H1 (cell line): ENCODE results near the gene NELL2. TPM values are rescaled to one million over a fixed set of nuclear protein-coding genes. Genes with fewer than 3 reads are reported as not detected.

Experiments used
- CTCF ChIA-PET: fragments of 300-600 bp; sonication (Branson Sonifier 250); formaldehyde crosslinking; loops from one replicate; lab custom pipeline; 2021; ENCODE audit not compliant: partially characterized antibody; lab: Charles Lee
- POLR2A ChIA-PET: fragments of 300-600 bp; sonication (Branson Sonifier 250); formaldehyde crosslinking; loops from one replicate; lab custom pipeline; 2021; ENCODE audit warnings: inconsistent platforms; ENCODE audit not compliant: partially characterized antibody; lab: Charles Lee
- DNase-seq, 2 experiments: peaks; one replicate each; pipeline versions ENCODE4 v3.0.0 to v3.0.0-alpha.2; 2010 to 2022; ENCODE audit warnings: low spot score in 2 of 2, low read depth in 1 of 2, mixed read lengths in 1 of 2
- FAIRE-seq: peaks from 2 replicates; lab custom pipeline; 2011; peaks lifted over from hg19 to GRCh38; lab: Jason Lieb, UNC
- H2AFZ ChIP-seq: 2 replicates; pipeline ENCODE4 v1.8.1; 2012; ENCODE audit warnings: low read length, inconsistent platforms
- H2AK5ac ChIP-seq: 2 replicates; pipeline ENCODE4 v1.6.1; 2013; ENCODE audit warnings: low read depth, low read length
- H2BK120ac ChIP-seq: replicated peaks from 2 replicates; pipeline ENCODE3; 2013; ENCODE audit warnings: low read depth, low read length, inconsistent platforms
- H2BK12ac ChIP-seq: 2 replicates; pipeline ENCODE4 v1.6.1; 2013; ENCODE audit warnings: low read depth, low read length
- H2BK15ac ChIP-seq: 2 replicates; pipeline ENCODE4 v1.6.1; 2013; ENCODE audit warnings: low read length
- H2BK20ac ChIP-seq: 2 replicates; pipeline ENCODE4 v1.6.1; 2013; ENCODE audit warnings: low read length
- H2BK5ac ChIP-seq: 2 replicates; pipeline ENCODE4 v1.6.1; 2013; ENCODE audit warnings: low read depth, low read length
- H3K14ac ChIP-seq: 2 replicates; pipeline ENCODE4 v1.6.1; 2013; ENCODE audit warnings: inconsistent platforms; ENCODE audit not compliant: insufficient read length
- H3K18ac ChIP-seq: 2 replicates; pipeline ENCODE4 v1.6.1; 2013; ENCODE audit warnings: low read length; ENCODE audit errors: extremely low read depth
- H3K23ac ChIP-seq: 2 replicates; pipeline ENCODE4 v1.6.1; 2013; ENCODE audit warnings: inconsistent platforms; ENCODE audit not compliant: insufficient read length
- H3K23me2 ChIP-seq: 2 replicates; pipeline ENCODE4 v1.6.1; 2013; ENCODE audit warnings: low read depth, low read length
- H3K27ac ChIP-seq: 2 replicates; pipeline ENCODE4 v1.6.1; 2011; ENCODE audit warnings: low read depth, low read length, inconsistent platforms
- H3K27me3 ChIP-seq, 4 experiments: replicated peaks in 1 of 4; 1 replicate in 1 of 4; 2 replicates in 3 of 4; pipeline versions ENCODE4 v1.6.1 to v1.8.1; 2011 to 2013; ENCODE audit warnings: low read length in 3 of 4, mild to moderate bottlenecking in 3 of 4, inconsistent platforms in 2 of 4, mixed read lengths in 2 of 4, moderate library complexity in 1 of 4; ENCODE audit not compliant: control insufficient read depth in 3 of 4, insufficient read depth in 3 of 4; ENCODE audit errors: extremely low read depth in 1 of 4
- H3K36me3 ChIP-seq, 4 experiments: 2 replicates each; pipeline versions ENCODE4 v1.6.1 to v1.8.1; 2011 to 2013; ENCODE audit warnings: mild to moderate bottlenecking in 4 of 4, low read length in 3 of 4, moderate library complexity in 2 of 4, control low read depth in 1 of 4, inconsistent platforms in 1 of 4; ENCODE audit not compliant: insufficient read depth in 4 of 4, control insufficient read depth in 2 of 4
- H3K4ac ChIP-seq: replicated peaks from 2 replicates; pipeline ENCODE3; 2013; ENCODE audit warnings: low read length, low read depth, mixed read lengths, inconsistent platforms; ENCODE audit not compliant: insufficient read length
- H3K4me1 ChIP-seq, 4 experiments: replicated peaks in 1 of 4; 1 replicate in 1 of 4; 2 replicates in 3 of 4; pipeline versions ENCODE4 v1.6.1 to v1.8.1; 2011 to 2013; ENCODE audit warnings: low read length in 3 of 4, inconsistent platforms in 2 of 4, mixed read lengths in 1 of 4; ENCODE audit not compliant: insufficient read depth in 4 of 4, control insufficient read depth in 3 of 4
- H3K4me2 ChIP-seq, 2 experiments: 2 replicates each; pipeline versions ENCODE4 v1.6.1 to v1.8.1; 2011 to 2013; ENCODE audit warnings: low read depth in 2 of 2, low read length in 2 of 2, control low read depth in 1 of 2, inconsistent platforms in 1 of 2, mild to moderate bottlenecking in 1 of 2; ENCODE audit not compliant: insufficient read depth in 1 of 2
- H3K4me3 ChIP-seq, 4 experiments: fragments of 200-600, 300-600 bp in 1 of 4; sonication (generic), shearing (Covaris generic), sonication (Bioruptor Twin) in 1 of 4; 2 replicates each; pipeline versions ENCODE4 v1.5.1 to v1.8.1; 2011 to 2016; ENCODE audit warnings: low read length in 4 of 4, low read depth in 3 of 4, control low read depth in 2 of 4, inconsistent platforms in 2 of 4, mild to moderate bottlenecking in 2 of 4, mixed read lengths in 1 of 4, moderate library complexity in 1 of 4; ENCODE audit not compliant: insufficient read depth in 2 of 4; ENCODE audit errors: extremely low read depth in 1 of 4
- H3K56ac ChIP-seq: replicated peaks from 2 replicates; pipeline ENCODE3; 2013; ENCODE audit warnings: low read depth, mild to moderate bottlenecking, mixed read lengths, low read length, inconsistent platforms; ENCODE audit not compliant: insufficient read length
- H3K79me1 ChIP-seq: 2 replicates; pipeline ENCODE4 v1.6.1; 2013; ENCODE audit warnings: low read depth, low read length, control low read depth
- H3K79me2 ChIP-seq, 2 experiments: 2 replicates each; pipeline versions ENCODE4 v1.6.1 to v1.8.1; 2012 to 2013; ENCODE audit warnings: low read length in 2 of 2, mild to moderate bottlenecking in 2 of 2, inconsistent platforms in 1 of 2; ENCODE audit not compliant: insufficient read depth in 2 of 2, control insufficient read depth in 1 of 2
- H3K9ac ChIP-seq, 4 experiments: replicated peaks in 1 of 4; 1 replicate in 1 of 4; 2 replicates in 3 of 4; pipeline versions ENCODE4 v1.6.1 to v1.8.1; 2011 to 2013; ENCODE audit warnings: low read depth in 3 of 4, low read length in 3 of 4, control low read depth in 2 of 4, mild to moderate bottlenecking in 2 of 4, moderate library complexity in 2 of 4, inconsistent platforms in 1 of 4; ENCODE audit errors: extremely low read depth in 1 of 4
- H3K9me3 ChIP-seq, 2 experiments: 2 replicates each; pipeline versions ENCODE4 v1.6.1 to v1.8.1; 2012 to 2013; ENCODE audit warnings: mild to moderate bottlenecking in 2 of 2, moderate library complexity in 2 of 2, control low read depth in 1 of 2, inconsistent platforms in 1 of 2, low read depth in 1 of 2, low read length in 1 of 2, mixed read lengths in 1 of 2; ENCODE audit not compliant: insufficient read depth in 2 of 2
- H4K20me1 ChIP-seq, 2 experiments: replicated peaks in 1 of 2; 2 replicates each; pipeline versions ENCODE3 to v1.8.1; 2011 to 2013; ENCODE audit warnings: inconsistent platforms in 2 of 2, low read length in 2 of 2, mild to moderate bottlenecking in 1 of 2; ENCODE audit not compliant: insufficient read depth in 2 of 2, control insufficient read depth in 1 of 2
- H4K5ac ChIP-seq: 2 replicates; pipeline ENCODE4 v1.6.1; 2013; ENCODE audit warnings: low read length, low read depth, mixed read lengths, inconsistent platforms; ENCODE audit not compliant: insufficient read length
- H4K8ac ChIP-seq: 2 replicates; pipeline ENCODE4 v1.8.0; 2013; ENCODE audit warnings: mild to moderate bottlenecking, moderate library complexity, low read length, inconsistent platforms; ENCODE audit not compliant: insufficient read depth; ENCODE audit errors: extremely low read depth
- H4K91ac ChIP-seq: replicated peaks from 2 replicates; pipeline ENCODE3; 2013; ENCODE audit warnings: low read length, mixed read lengths, inconsistent platforms; ENCODE audit not compliant: insufficient read length
- HDAC6 ChIP-seq: IDR thresholded peaks from one replicate; pipeline ENCODE4 v1.7.1; 2012; ENCODE audit warnings: low read depth, mild to moderate bottlenecking, inconsistent platforms, low read length, moderate library complexity
- SP2 ChIP-seq: IDR thresholded peaks from 2 replicates; pipeline ENCODE4 v1.6.1; 2012; ENCODE audit warnings: mild to moderate bottlenecking, low read length, inconsistent platforms
- WGBS, 2 experiments: shearing (Covaris generic) in 1 of 2; methylation state at CpG; one replicate each; pipeline versions ENCODE4 v1.1.6 to v1.1.7; 2013 to 2015; ENCODE audit warnings: low lambda C conversion rate in 2 of 2, mixed read lengths in 2 of 2, inconsistent platforms in 1 of 2, low coverage in 1 of 2, missing lambda C conversion rate in 1 of 2; ENCODE audit not compliant: insufficient replicate concordance in 2 of 2, insufficient coverage in 1 of 2, insufficient read length in 1 of 2; ENCODE audit errors: extremely low coverage in 1 of 2, missing lambda C conversion rate in 1 of 2; 5-methylcytosine and 5-hydroxymethylcytosine counted together
- polyA plus RNA-seq, 7 experiments: library from polyadenylated mRNA; depleted of rRNA in 3 of 7; stranded (reverse) in 5 of 7; unstranded in 2 of 7; fragments of >200 nt in 5 of 7; fragments of 200-250 nt in 2 of 7; gene quantifications; 1 replicate in 5 of 7; 2 replicates in 1 of 7; 4 replicates in 1 of 7; pipeline versions ENCODE4 v1.2.1 to v1.2.3, GENCODE V29; 2011 to 2013; ENCODE audit warnings: missing spikeins in 2 of 7, mixed read lengths in 2 of 7
- total RNA-seq: library from RNA; stranded (reverse); fragmentation: NEBNext Ultra II Directional; extraction: Animal tissue kit (Norgen Biotek cat#: 25700); gene quantifications from 2 replicates; pipeline ENCODE4 v1.2.1, GENCODE V29; 2021

NELL2 gene
- total and polyA plus RNA-seq, 2 of the 8 experiments (the other 6 are each of a cell fraction or from before 2014, with no cell fraction given) = 54.2 to 56.8 TPM

DNA sequence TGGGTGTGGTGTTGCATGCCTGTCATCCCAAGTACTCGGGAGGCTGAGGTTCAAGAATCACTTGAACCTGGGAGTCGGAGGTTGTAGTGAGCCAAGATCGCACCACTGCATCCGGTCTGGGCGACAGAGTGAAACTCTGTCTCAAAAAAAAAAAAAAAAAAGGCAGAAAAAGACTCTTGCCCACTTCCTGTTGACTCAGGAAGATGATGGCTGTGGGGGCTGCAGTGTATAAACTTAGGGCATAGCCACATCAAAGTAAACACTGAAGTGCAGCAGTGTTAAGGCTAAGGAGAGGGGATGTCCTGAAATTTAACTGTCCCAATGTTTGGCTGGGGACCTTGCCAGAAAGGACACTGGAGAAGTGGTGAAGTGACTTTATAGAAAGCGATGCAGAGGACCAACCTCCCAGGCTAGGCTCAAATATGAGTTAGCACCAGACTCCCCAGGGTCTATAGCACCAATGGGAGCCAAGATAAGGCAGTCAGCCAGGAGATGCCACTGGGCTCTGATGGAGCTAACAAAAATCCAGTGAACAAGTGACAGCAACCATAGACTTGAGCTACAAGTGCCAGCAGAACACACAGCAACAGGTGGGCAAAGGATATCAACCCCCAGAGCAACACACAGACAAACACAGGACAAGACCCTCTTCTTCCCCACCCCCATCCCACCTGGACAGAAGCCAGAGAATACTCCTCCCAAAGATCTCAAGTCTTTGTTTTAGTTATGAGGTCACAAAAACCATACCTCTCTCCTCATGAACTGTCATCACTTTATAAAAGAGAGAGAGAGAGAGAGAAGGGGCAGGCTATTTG lies 28.0 kb downstream of the NELL2 start:
- ChIA-PET CTCF (interaction anchor here (0.7 kb wide), 1 partner anchor 777 kb away, joined by 3 read pairs; no protein-coding TSS in a partner anchor), POLR2A (no interaction called here)
- FAIRE-seq = no peak

More for the DNA sequence above, 28.0 kb downstream of the NELL2 start:
- Histone ChIP-seq H3K4me1 (peaks cover 0 to 2% (median under 1%) of the 10 kb centered on the region in 4 experiments; a peak in 3 of 7 replicates), H2AK5ac (no peak overlapping the region), H3K18ac (no peak overlapping the region), H3K36me3 (no peaks in the 10 kb centered on the region), H2BK20ac (no peak overlapping the region), H3K23ac (no peak overlapping the region), H3K27me3 (no peaks in the 10 kb centered on the region), H2BK120ac (no peak overlapping the region), H3K14ac (no peak overlapping the region), H2AFZ (no peak overlapping the region), H3K9me3 (no peaks in the 10 kb centered on the region), H3K4me2 (no peak overlapping the region), H4K91ac (no peak overlapping the region), H3K79me1 (peaks cover 3% of the 10 kb centered on the region; the same call in 1 of the 2 replicates), H2BK5ac (no peak overlapping the region), H3K23me2 (no peaks in the 10 kb centered on the region), H3K4me3 (no peak overlapping the region), H4K8ac (no peak overlapping the region), H2BK15ac (no peak overlapping the region), H4K5ac (no peak overlapping the region), H3K27ac (no peak overlapping the region), H3K9ac (no peak overlapping the region), H3K79me2 (peaks cover 3 to 11% of the 10 kb centered on the region in 2 experiments; a peak in 3 of 4 replicates), H3K56ac (no peak overlapping the region), H2BK12ac (0 out of 2 replicates have a peak overlapping the region, but pooled peaks have one; percentile 43), H4K20me1 (peaks cover 0 to 6% of the 10 kb centered on the region in 2 experiments), H3K4ac (no peak overlapping the region)
- TF ChIP-seq HDAC6 = no peak
- no peak for TF ChIP-seq SP2
- DNase-seq = no peak
- WGBS, 2 experiments = 81% methylated on average over 6 of the region's 6 CpGs; no CpG with 5 or more reads in 1 of the 2 experiments
